OCI-LY1 (cell line): ENCODE data around the gene LRP2BP.

Experiments
- H2AFZ ChIP-seq: fragments of 200-600 bp; sonication (generic), shearing (Covaris generic); 2 replicates; pipeline ENCODE4 v1.6.0; 2014; ENCODE audit warnings: antibody characterized with exemption, mild to moderate bottlenecking, low read length
- H3F3A ChIP-seq: fragments of 200-600 bp; sonication (generic), shearing (Covaris generic); 2 replicates; pipeline ENCODE4 v1.6.0; 2014; ENCODE audit warnings: mild to moderate bottlenecking, antibody characterized with exemption, low read length, moderate library complexity; ENCODE audit not compliant: insufficient read depth
- H3K27ac ChIP-seq: fragments of 200-600 bp; sonication (generic); 2 replicates; pipeline ENCODE4 v1.5.1; 2014; ENCODE audit warnings: low read length, mixed run types, mild to moderate bottlenecking, low read depth; ENCODE audit not compliant: poor library complexity, severe bottlenecking
- H3K27me3 ChIP-seq: fragments of 200-600 bp; sonication (generic); 2 replicates; pipeline ENCODE4 v1.6.0; 2014; ENCODE audit warnings: antibody characterized with exemption, mild to moderate bottlenecking, low read length, moderate library complexity; ENCODE audit not compliant: insufficient read depth
- H3K36me3 ChIP-seq: fragments of 200-600 bp; sonication (generic); 2 replicates; pipeline ENCODE4 v1.6.1; 2014; ENCODE audit warnings: mild to moderate bottlenecking, antibody characterized with exemption, low read length, moderate library complexity, mixed read lengths; ENCODE audit not compliant: insufficient read depth
- H3K4me1 ChIP-seq: fragments of 200-600 bp; sonication (generic); 2 replicates; pipeline ENCODE4 v1.5.1; 2014; ENCODE audit warnings: mild to moderate bottlenecking, low read length, moderate library complexity; ENCODE audit not compliant: insufficient read depth, severe bottlenecking
- H3K4me2 ChIP-seq: fragments of 200-600 bp; sonication (generic), shearing (Covaris generic); 2 replicates; pipeline ENCODE4 v1.6.1; 2014; ENCODE audit warnings: low read length
- H3K4me3 ChIP-seq: fragments of 200-600 bp; sonication (generic); 2 replicates; pipeline ENCODE4 v1.5.1; 2014; ENCODE audit warnings: low read length, low read depth, mild to moderate bottlenecking, mixed read lengths; ENCODE audit not compliant: poor library complexity, severe bottlenecking
- H3K79me2 ChIP-seq: fragments of 200-600 bp; shearing (Covaris generic); 2 replicates; pipeline ENCODE4 v1.6.1; 2016; ENCODE audit warnings: mixed run types, low read length, mixed read lengths; ENCODE audit not compliant: insufficient read depth
- H3K9ac ChIP-seq: fragments of 200-600 bp; sonication (generic), shearing (Covaris generic); 2 replicates; pipeline ENCODE4 v1.6.1; 2014; ENCODE audit warnings: mild to moderate bottlenecking, low read length, mixed read lengths
- H3K9me2 ChIP-seq: fragments of 200-600 bp; sonication (generic), shearing (Covaris generic); 2 replicates; pipeline ENCODE4 v1.6.1; 2014; ENCODE audit warnings: low read depth, mild to moderate bottlenecking, low read length, mixed read lengths
- H3K9me3 ChIP-seq: fragments of 200-600 bp; shearing (Covaris generic); 2 replicates; pipeline ENCODE4 v1.6.1; 2014; ENCODE audit warnings: low read length, mixed read lengths
- H4K20me1 ChIP-seq: fragments of 200-600 bp; sonication (generic), shearing (Covaris generic); 2 replicates; pipeline ENCODE4 v1.6.0; 2016; ENCODE audit warnings: mild to moderate bottlenecking, low read length; ENCODE audit not compliant: insufficient read depth
- EZH2 ChIP-seq: fragments of 200-600 bp; sonication (generic), shearing (Covaris generic); IDR thresholded peaks from 2 replicates; pipeline ENCODE4 v1.8.0; 2017; ENCODE audit warnings: borderline replicate concordance, mixed run types, mild to moderate bottlenecking, antibody characterized with exemption, low read length, moderate library complexity, mixed read lengths
- TF ChIP-seq, protein P1 (sequence below): fragments of 200-600 bp; sonication (generic), shearing (Covaris generic); IDR thresholded peaks from 2 replicates; pipeline ENCODE4 v1.5.1; 2017; ENCODE audit warnings: mild to moderate bottlenecking, antibody characterized with exemption, low read length, moderate library complexity, mixed read lengths

Gene LRP2BP

GRCh38 chr4:185323606-185324005 lies 72.1 kb downstream of the LRP2BP start:
- H4K20me1 ChIP-seq = no peaks in the 10 kb centered on the region
- no peaks in the 10 kb centered on the region for H3K9me2 ChIP-seq
- TF ChIP-seq, protein P1, sequence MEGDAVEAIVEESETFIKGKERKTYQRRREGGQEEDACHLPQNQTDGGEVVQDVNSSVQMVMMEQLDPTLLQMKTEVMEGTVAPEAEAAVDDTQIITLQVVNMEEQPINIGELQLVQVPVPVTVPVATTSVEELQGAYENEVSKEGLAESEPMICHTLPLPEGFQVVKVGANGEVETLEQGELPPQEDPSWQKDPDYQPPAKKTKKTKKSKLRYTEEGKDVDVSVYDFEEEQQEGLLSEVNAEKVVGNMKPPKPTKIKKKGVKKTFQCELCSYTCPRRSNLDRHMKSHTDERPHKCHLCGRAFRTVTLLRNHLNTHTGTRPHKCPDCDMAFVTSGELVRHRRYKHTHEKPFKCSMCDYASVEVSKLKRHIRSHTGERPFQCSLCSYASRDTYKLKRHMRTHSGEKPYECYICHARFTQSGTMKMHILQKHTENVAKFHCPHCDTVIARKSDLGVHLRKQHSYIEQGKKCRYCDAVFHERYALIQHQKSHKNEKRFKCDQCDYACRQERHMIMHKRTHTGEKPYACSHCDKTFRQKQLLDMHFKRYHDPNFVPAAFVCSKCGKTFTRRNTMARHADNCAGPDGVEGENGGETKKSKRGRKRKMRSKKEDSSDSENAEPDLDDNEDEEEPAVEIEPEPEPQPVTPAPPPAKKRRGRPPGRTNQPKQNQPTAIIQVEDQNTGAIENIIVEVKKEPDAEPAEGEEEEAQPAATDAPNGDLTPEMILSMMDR = no peak
- TF ChIP-seq EZH2 = no peak
- no peak overlapping the region for H3K27ac ChIP-seq
- H3K4me1 ChIP-seq = no peaks in the 10 kb centered on the region
- no peaks in the 10 kb centered on the region for H3K9me3 ChIP-seq
- H3K36me3 ChIP-seq = peaks cover 62% of the 10 kb centered on the region
- no peak overlapping the region for H3K4me3 ChIP-seq
- no peaks in the 10 kb centered on the region for H3K79me2 ChIP-seq
- H3K9ac ChIP-seq = no peak overlapping the region
- no peak overlapping the region for H3K4me2 ChIP-seq
- no peak overlapping the region for H2AFZ ChIP-seq
- no peaks in the 10 kb centered on the region for H3F3A ChIP-seq
- no peaks in the 10 kb centered on the region for H3K27me3 ChIP-seq

DNA sequence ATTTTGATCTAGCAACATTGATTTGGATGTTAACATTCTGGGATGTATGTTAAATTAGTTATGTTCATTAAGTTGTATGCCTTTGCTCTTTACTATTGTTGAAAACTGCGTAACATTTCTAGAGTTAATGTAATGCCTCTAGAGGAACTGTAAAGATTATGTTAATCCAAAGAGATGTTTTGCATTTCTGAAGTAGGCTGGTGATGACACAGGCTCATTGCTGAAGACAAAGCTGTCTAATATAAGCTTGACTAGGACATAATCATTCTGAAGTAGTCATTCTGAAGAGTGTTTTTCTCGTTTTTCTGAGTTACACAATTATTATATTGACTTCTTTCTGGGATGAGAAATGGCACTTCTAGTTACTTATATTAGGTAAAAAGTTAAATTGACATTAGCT lies 72.9 kb downstream of the LRP2BP start:
- no peak for TF ChIP-seq EZH2
- TF ChIP-seq, protein P1 = no peak

GRCh38 chr4:185318679-185319078 lies 77.0 kb downstream of the LRP2BP start:
- no peaks in the 10 kb centered on the region for H3K9me2 ChIP-seq
- no peak overlapping the region for H3K27ac ChIP-seq
- no peaks in the 10 kb centered on the region for H3F3A ChIP-seq
- H2AFZ ChIP-seq = no peak overlapping the region
- H3K9me3 ChIP-seq = no peaks in the 10 kb centered on the region
- H3K36me3 ChIP-seq = peaks cover 79% of the 10 kb centered on the region
- TF ChIP-seq EZH2 = no peak
- TF ChIP-seq, protein P1 = no peak
- H3K4me1 ChIP-seq = no peaks in the 10 kb centered on the region
- no peak overlapping the region for H3K4me3 ChIP-seq
- H4K20me1 ChIP-seq = no peaks in the 10 kb centered on the region
- no peak overlapping the region for H3K4me2 ChIP-seq
- no peak overlapping the region for H3K9ac ChIP-seq
- H3K79me2 ChIP-seq = no peaks in the 10 kb centered on the region
- H3K27me3 ChIP-seq = no peaks in the 10 kb centered on the region

More for the DNA sequence above, 72.9 kb downstream of the LRP2BP start:
- Histone ChIP-seq H2AFZ (no peak overlapping the region), H3K4me1 (no peaks in the 10 kb centered on the region), H4K20me1 (no peaks in the 10 kb centered on the region), H3K27ac (no peak overlapping the region), H3K79me2 (no peaks in the 10 kb centered on the region), H3F3A (no peaks in the 10 kb centered on the region), H3K27me3 (no peaks in the 10 kb centered on the region), H3K4me2 (no peak overlapping the region), H3K36me3 (peaks cover 62% of the 10 kb centered on the region), H3K9me2 (no peaks in the 10 kb centered on the region), H3K4me3 (no peak overlapping the region), H3K9me3 (no peaks in the 10 kb centered on the region), H3K9ac (no peak overlapping the region)
